MCF 10A (cell line): Measurements from ENCODE around the gene JOSD2. TPM values are rescaled to one million over a fixed set of nuclear protein-coding genes. Genes with fewer than 3 reads are reported as not detected.
A peak's percentile ranks its signal among the peaks of the same experiment; 100 is the strongest.
"Not testable (repeated sequence)": the region's sequence is repeated elsewhere in the genome, so short reads cannot be mapped to it uniquely, and the experiment has no call there.

ENCODE experiments used
- BruUV-seq: library from RNA; stranded (reverse); fragments of 400-500 nt; replicated peaks from 2 replicates; lab custom pipeline; 2021; lab: Mats Ljungman, UMichigan
- CTCF ChIA-PET: fragments of 300-600 bp; sonication (Branson Sonifier 250); formaldehyde crosslinking; extraction: SDS; loops from one replicate; lab custom pipeline; 2021; ENCODE audit warnings: antibody characterized with exemption, inconsistent platforms; lab: Yijun Ruan, JAX
- POLR2A ChIA-PET: fragments of 300-600, 350-650 bp; sonication (Branson Sonifier 250); formaldehyde crosslinking; extraction: SDS; loops from one replicate; lab custom pipeline; 2020; ENCODE audit warnings: antibody characterized with exemption, inconsistent platforms; lab: Yijun Ruan, JAX
- DNase-seq: peaks from one replicate; pipeline ENCODE4 v3.0.0-alpha.2; 2018; ENCODE audit not compliant: unreplicated experiment
- H3K27ac Mint-ChIP-seq: one replicate; pipeline ENCODE4 v1.8.0; 2022; ENCODE audit warnings: mild to moderate bottlenecking, low read depth, mixed read lengths; ENCODE audit not compliant: unreplicated experiment
- H3K27me3 Mint-ChIP-seq: one replicate; pipeline ENCODE4 v1.8.0; 2022; ENCODE audit warnings: mixed read lengths; ENCODE audit not compliant: insufficient read depth, unreplicated experiment
- H3K36me3 Mint-ChIP-seq: one replicate; pipeline ENCODE4 v1.8.0; 2022; ENCODE audit warnings: mild to moderate bottlenecking, moderate library complexity, mixed read lengths; ENCODE audit not compliant: insufficient read depth, unreplicated experiment
- H3K4me1 Mint-ChIP-seq: one replicate; pipeline ENCODE4 v1.8.0; 2022; ENCODE audit warnings: mixed read lengths; ENCODE audit not compliant: insufficient read depth, unreplicated experiment
- H3K4me3 Mint-ChIP-seq: one replicate; pipeline ENCODE4 v1.8.0; 2022; ENCODE audit warnings: mild to moderate bottlenecking, moderate library complexity, mixed read lengths; ENCODE audit not compliant: unreplicated experiment
- H3K9me3 Mint-ChIP-seq: one replicate; pipeline ENCODE4 v1.8.0; 2022; ENCODE audit warnings: mixed read lengths; ENCODE audit not compliant: unreplicated experiment
- intact Hi-C: fragments of 100-400 bp; cut with micrococcal nuclease; formaldehyde crosslinking; loops from 2 replicates; pipeline ENCODE4 v1.14.1; 2022
- total RNA-seq: library from RNA; stranded (reverse); gene quantifications from 2 replicates; pipeline ENCODE4 v1.2.3, GENCODE V29; 2022
- TF ChIP-seq, protein P1 (sequence below): fragments of 200-600 bp; IDR thresholded peaks from one replicate; pipeline ENCODE4 v1.8.0; 2022; ENCODE audit warnings: antibody characterized with exemption, mild to moderate bottlenecking; ENCODE audit not compliant: unreplicated experiment

Gene JOSD2
- total RNA-seq, 1 experiment from 2014 or later, result 65.8 TPM

- TF ChIP-seq, protein P1, sequence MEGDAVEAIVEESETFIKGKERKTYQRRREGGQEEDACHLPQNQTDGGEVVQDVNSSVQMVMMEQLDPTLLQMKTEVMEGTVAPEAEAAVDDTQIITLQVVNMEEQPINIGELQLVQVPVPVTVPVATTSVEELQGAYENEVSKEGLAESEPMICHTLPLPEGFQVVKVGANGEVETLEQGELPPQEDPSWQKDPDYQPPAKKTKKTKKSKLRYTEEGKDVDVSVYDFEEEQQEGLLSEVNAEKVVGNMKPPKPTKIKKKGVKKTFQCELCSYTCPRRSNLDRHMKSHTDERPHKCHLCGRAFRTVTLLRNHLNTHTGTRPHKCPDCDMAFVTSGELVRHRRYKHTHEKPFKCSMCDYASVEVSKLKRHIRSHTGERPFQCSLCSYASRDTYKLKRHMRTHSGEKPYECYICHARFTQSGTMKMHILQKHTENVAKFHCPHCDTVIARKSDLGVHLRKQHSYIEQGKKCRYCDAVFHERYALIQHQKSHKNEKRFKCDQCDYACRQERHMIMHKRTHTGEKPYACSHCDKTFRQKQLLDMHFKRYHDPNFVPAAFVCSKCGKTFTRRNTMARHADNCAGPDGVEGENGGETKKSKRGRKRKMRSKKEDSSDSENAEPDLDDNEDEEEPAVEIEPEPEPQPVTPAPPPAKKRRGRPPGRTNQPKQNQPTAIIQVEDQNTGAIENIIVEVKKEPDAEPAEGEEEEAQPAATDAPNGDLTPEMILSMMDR, result no peak
- peak overlapping the region; percentile 99 for H3K4me3 Mint-ChIP-seq
- intact Hi-C loops, result loop anchor here (1.0 kb wide), 2 partner anchors 36 to 91 kb away; partner anchors contain the start of genes JOSD2 and POLD1
- ChIA-PET CTCF (no interaction called here), POLR2A (interaction anchor here (1.5 kb wide), 1 partner anchor 92 kb away, joined by 6 read pairs; the partner anchor contains the start of gene POLD1)
- no peak for DNase-seq
- H3K4me1 Mint-ChIP-seq, result peaks cover 13% of the 10 kb centered on the region
- no peaks in the 10 kb centered on the region for H3K9me3 Mint-ChIP-seq
- no peak overlapping the region for H3K27ac Mint-ChIP-seq
- H3K36me3 Mint-ChIP-seq, result peaks cover 34% of the 10 kb centered on the region
- no TSS peak for BruUV-seq
- H3K27me3 Mint-ChIP-seq, result no peaks in the 10 kb centered on the region
Measured at GRCh38 chr19:50475736-50476223, 35.2 kb downstream of the JOSD2 start.

- no TSS peak for BruUV-seq
- intact Hi-C loops, result no loop called here
Measured at GRCh38 chr19:50475101-50475568, 35.9 kb downstream of the JOSD2 start.

DNA sequence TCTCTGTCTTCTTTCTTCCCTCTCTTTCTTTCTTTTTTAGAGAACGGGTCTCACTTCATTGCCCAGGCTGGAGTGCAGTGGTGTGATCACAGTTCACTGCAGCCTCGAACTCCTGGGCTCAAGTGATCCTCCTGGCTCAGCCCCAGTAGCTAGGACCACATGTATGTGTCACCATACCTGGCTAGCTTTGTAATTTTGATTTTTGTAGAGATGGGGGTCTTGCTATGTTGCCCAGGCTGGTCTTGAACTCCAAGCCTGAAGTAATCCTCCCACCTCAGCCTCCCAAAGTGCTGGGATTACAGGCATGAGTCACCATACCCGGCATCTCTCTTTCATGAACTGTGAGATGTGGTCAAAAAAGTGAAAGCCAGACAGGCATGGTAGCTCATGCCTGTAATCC, 37.7 kb downstream of the JOSD2 start:
- H3K27ac Mint-ChIP-seq, H3K27me3 Mint-ChIP-seq, BruUV-seq, intact Hi-C loops, H3K9me3 Mint-ChIP-seq, DNase-seq, H3K4me3 Mint-ChIP-seq: not testable (repeated sequence)
- POLR2A ChIA-PET, result interaction anchor here (1.5 kb wide), 1 partner anchor 89 kb away, joined by 4 read pairs; the partner anchor contains the start of gene POLD1
- H3K36me3 Mint-ChIP-seq, result peaks cover 16% of the 10 kb centered on the region
- CTCF ChIA-PET, result interaction anchor here (0.7 kb wide), 1 partner anchor 158 kb away, joined by 4 read pairs; no protein-coding TSS in a partner anchor
- H3K4me1 Mint-ChIP-seq, result peaks cover 13% of the 10 kb centered on the region

More at GRCh38 chr19:50475101-50475568, 35.9 kb downstream of the JOSD2 start:
- Mint-ChIP-seq H3K4me3 (peak overlapping the region; percentile 99), H3K27me3 (no peaks in the 10 kb centered on the region), H3K4me1 (peaks cover 13% of the 10 kb centered on the region), H3K36me3 (peaks cover 30% of the 10 kb centered on the region), H3K27ac (no peak overlapping the region), H3K9me3 (no peaks in the 10 kb centered on the region)
- POLR2A ChIA-PET, result no interaction called here
- TF ChIP-seq, protein P1, result no peak
- no peak for DNase-seq
- CTCF ChIA-PET, result interaction anchor here (0.6 kb wide), 1 partner anchor 12 kb away, joined by 3 read pairs; no protein-coding TSS in a partner anchor

- Mint-ChIP-seq H3K36me3 (no peaks in the 10 kb centered on the region), H3K9me3 (no peaks in the 10 kb centered on the region), H3K27ac (peak overlapping the region; percentile 10), H3K4me3 (no peak overlapping the region), H3K27me3 (no peaks in the 10 kb centered on the region), H3K4me1 (no peaks in the 10 kb centered on the region)
- no peak for DNase-seq
- TF ChIP-seq, protein P1, result no peak
- ChIA-PET POLR2A (no interaction called here), CTCF (no interaction called here)
- intact Hi-C loops, result no loop called here
- BruUV-seq, result no TSS peak
Measured at GRCh38 chr19:50468818-50469217, 42.2 kb downstream of the JOSD2 start.
